ENCODE results near the gene NRARP.

- TF ChIP-seq CTCF (IDR thresholded peaks at IDR 0.05) = no peak
- no peak for TF ChIP-seq JUN (CRISPR knock-in tag; IDR thresholded peaks at IDR 0.05)
- no peak for TF ChIP-seq CREM (CRISPR knock-in tag; IDR thresholded peaks at IDR 0.05)
- TF ChIP-seq MYBL2 (CRISPR knock-in tag; IDR thresholded peaks at IDR 0.05) = no peak
Measured at GRCh38 chr9:137269231-137269772, 32.8 kb downstream of the NRARP start.

Measured in WTC11 (cell line).